ENCODE measurements around the gene SPECC1L.

Gene SPECC1L

GRCh38 chr22:24322522-24322921 is 51.9 kb downstream of the SPECC1L start:
- DNase-seq (ENCODE audit: low read depth in 2 of 2), result no peak

- DNase-seq (ENCODE audit: low read depth in 2 of 2), result no peak
Observed at GRCh38 chr22:24323233-24323632, 52.6 kb downstream of the SPECC1L start.

- DNase-seq (ENCODE audit: low read depth in 2 of 2), result no peak
Observed at GRCh38 chr22:24323695-24324094, 53.1 kb downstream of the SPECC1L start.

GRCh38 chr22:24324137-24324536 is 53.5 kb downstream of the SPECC1L start:
- DNase-seq (ENCODE audit: low read depth in 2 of 2), result no peak

- peak; percentile 83 to 84 for DNase-seq (ENCODE audit: low read depth in 2 of 2)
Observed at GRCh38 chr22:24325105-24325757, 54.6 kb downstream of the SPECC1L start.

- DNase-seq (ENCODE audit: low read depth in 2 of 2), result no peak
Observed at GRCh38 chr22:24326266-24326665, 55.6 kb downstream of the SPECC1L start.

GRCh38 chr22:24327832-24328231 is 57.2 kb downstream of the SPECC1L start:
- no peak for DNase-seq (ENCODE audit: low read depth in 2 of 2)

GRCh38 chr22:24329453-24329852 is 58.8 kb downstream of the SPECC1L start:
- no peak for DNase-seq (ENCODE audit: low read depth in 2 of 2)

GRCh38 chr22:24330636-24331035 is 60.0 kb downstream of the SPECC1L start:
- no peak for DNase-seq (ENCODE audit: low read depth in 2 of 2)

GRCh38 chr22:24331468-24332440 is 61.1 kb downstream of the SPECC1L start:
- DNase-seq (ENCODE audit: low read depth in 2 of 2), result no peak

- DNase-seq (ENCODE audit: low read depth in 2 of 2), result peak; percentile 42 to 47
Observed at GRCh38 chr22:24333301-24333700, 62.7 kb downstream of the SPECC1L start.

GRCh38 chr22:24335496-24335895 is 64.9 kb downstream of the SPECC1L start:
- no peak for DNase-seq (ENCODE audit: low read depth in 2 of 2)

- DNase-seq (ENCODE audit: low read depth in 2 of 2), result no peak
Observed at GRCh38 chr22:24337894-24338645, 67.4 kb downstream of the SPECC1L start.

GRCh38 chr22:24338726-24339451 is 68.3 kb downstream of the SPECC1L start:
- DNase-seq (ENCODE audit: low read depth in 2 of 2), result no peak

- no peak for DNase-seq (ENCODE audit: low read depth in 2 of 2)
Observed at GRCh38 chr22:24339452-24339747, 68.8 kb downstream of the SPECC1L start.

- no peak for DNase-seq (ENCODE audit: low read depth in 2 of 2)
Observed at GRCh38 chr22:24341627-24342026, 71.0 kb downstream of the SPECC1L start.

- DNase-seq (ENCODE audit: low read depth in 2 of 2), result no peak
Observed at GRCh38 chr22:24350627-24351026, 80.0 kb downstream of the SPECC1L start.

GRCh38 chr22:24353121-24353520 is 82.5 kb downstream of the SPECC1L start:
- no peak for DNase-seq (ENCODE audit: low read depth in 2 of 2)

GRCh38 chr22:24355574-24355973 is 84.9 kb downstream of the SPECC1L start:
- DNase-seq (ENCODE audit: low read depth in 2 of 2), result no peak

- DNase-seq (ENCODE audit: low read depth in 2 of 2), result no peak
Observed at GRCh38 chr22:24357547-24357946, 86.9 kb downstream of the SPECC1L start.

GRCh38 chr22:24358105-24358836 is 87.6 kb downstream of the SPECC1L start:
- no peak for DNase-seq (ENCODE audit: low read depth in 2 of 2)
